Right kidney (tissue), 1 donor: ENCODE data around the gene HEPN1.

Source experiments
- DNase-seq: peaks from one replicate; pipeline ENCODE4 v3.0.0-alpha.2; 2016

The HEPN1 gene

GRCh38 chr11:124882339-124883071 is 36.5 kb upstream of the HEPN1 start:
- DNase-seq = no peak

- DNase-seq = no peak
Measured at GRCh38 chr11:124884340-124884739, 34.7 kb upstream of the HEPN1 start.

- DNase-seq = no peak
Measured at GRCh38 chr11:124884869-124885479, 34.1 kb upstream of the HEPN1 start.

- no peak for DNase-seq
Measured at GRCh38 chr11:124886476-124886875, 32.6 kb upstream of the HEPN1 start.

- DNase-seq = no peak
Measured at GRCh38 chr11:124886978-124887666, 31.9 kb upstream of the HEPN1 start.

GRCh38 chr11:124887667-124888013 is 31.4 kb upstream of the HEPN1 start:
- no peak for DNase-seq

- no peak for DNase-seq
Measured at GRCh38 chr11:124889191-124890091, 29.6 kb upstream of the HEPN1 start.

DNA sequence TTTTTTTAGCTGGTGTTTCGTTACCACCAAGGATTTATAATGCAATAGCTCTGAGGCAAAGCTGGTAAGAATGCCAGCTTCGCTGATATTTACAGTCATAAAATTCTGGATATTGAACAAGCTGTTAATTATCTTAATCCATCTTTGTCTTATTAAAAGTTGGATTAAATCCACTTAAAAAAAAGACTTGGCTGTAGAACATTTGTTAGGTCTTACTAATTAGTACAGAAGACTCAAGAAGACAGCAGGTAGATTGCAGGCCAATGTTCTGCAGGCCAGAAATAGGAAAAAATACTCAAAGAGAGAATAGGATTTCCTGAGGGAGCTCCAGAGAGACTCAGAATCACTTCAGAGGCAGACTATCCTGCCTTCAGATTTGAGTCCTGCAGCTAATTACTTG is 28.9 kb upstream of the HEPN1 start:
- DNase-seq = no peak

DNA sequence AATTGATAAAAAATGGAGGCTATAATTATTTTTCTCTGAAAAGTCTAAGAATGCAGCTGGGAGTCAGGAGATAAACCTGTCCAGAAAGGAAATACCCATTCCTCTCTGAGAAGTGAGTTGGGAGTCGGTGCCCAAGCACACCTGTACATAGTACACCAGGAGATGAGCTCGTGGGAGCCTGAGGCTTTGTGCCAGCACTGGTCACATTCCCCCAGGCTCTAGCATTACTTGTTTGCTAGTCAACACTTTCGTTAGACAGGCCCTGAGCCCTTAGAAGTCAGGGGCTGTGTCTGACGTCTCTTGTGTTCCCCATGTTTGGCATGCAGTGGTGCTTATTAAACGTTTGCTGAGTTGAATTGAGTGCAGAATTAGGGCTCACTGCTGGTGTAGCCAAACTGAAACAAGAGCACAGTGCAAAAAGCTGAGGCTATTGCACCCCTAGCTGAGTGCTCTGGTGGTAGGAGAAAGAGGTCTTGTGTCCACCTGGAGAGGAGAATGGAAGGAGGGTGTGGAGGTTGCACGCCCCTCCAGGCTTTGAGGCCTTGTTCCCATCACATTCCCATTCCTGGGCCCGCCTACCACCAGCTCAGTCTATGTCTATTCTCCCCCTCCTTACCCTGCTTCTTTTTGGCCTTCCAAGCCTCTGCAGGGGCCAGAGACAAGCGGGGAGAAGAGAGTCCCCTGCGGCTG is 28.2 kb upstream of the HEPN1 start:
- DNase-seq = no peak

DNA sequence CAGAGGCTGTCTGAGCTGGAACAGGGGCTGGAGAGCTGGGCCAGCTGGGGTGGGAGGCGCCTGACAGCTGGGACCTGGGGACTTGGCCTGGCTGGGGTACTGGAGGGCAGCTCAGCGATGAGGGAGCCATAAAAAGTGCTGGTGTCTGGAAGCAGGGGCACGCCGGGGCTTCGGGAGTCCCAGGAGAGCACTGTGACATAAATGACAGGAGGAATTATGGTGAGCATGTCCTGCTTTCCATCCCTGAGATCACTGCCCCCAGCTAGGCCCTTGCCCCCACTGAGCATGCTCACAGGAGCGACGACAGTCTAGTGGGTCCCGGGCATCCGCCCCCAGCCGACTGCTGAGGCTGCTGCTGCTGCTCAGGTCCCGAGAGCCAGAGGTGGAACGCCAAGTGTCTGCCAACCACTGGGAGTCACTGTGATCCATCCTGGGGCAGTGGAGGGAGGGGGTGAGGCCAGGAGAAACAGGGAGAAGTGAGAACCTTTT is 27.6 kb upstream of the HEPN1 start:
- no peak for DNase-seq

DNA sequence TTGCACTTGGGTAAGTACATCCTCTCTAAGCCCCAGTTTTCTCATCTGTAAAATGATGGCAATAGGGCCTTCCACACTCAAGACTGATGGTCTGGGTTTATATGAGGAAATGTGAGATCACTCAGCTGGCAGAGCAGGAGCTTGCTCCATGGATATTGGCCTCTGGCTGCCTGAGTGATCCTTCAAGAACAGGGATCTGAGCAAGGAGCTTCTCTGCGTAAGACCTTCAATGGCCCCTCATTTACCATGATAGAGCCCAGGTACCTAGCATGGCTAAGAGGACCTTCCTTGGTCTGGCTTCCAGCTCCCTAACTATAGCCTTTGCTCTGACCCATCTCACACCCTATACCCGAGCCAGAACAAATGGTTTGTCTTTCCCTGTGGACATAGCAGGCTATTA is 26.9 kb upstream of the HEPN1 start:
- no peak for DNase-seq

DNA sequence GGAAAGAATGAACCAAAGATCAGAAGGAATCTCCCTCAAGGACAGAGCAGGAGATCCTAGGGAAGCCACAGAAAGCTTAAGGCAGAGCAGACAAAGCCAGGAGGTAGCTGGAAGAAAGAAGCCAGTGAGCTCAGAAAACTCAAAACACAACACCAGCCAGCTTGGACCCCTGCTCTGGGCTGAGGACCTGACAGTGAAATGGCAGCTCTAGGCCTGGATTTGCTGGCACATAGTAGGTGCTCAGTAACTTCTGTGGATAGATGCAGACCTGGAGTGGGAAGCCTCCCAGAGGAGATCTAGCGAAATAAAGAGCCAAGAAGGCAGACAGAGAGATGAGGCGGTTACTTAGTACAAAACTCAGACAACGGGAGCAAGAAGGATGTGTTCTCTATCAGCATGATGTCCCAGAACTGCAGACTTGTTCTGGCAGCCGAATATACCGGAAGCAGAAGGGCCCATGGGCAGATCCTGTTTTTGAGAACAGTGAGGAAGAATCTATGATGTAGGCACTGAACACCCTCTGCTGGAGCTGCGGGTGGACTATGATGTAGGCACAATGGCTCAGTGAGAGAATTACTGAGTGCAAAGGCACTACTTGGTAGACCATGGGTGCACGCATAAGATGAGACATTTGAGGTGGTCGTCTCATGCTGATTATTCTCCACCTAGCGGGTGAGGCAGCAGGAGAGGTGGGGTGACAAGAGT is 26.1 kb upstream of the HEPN1 start:
- DNase-seq = no peak

DNA sequence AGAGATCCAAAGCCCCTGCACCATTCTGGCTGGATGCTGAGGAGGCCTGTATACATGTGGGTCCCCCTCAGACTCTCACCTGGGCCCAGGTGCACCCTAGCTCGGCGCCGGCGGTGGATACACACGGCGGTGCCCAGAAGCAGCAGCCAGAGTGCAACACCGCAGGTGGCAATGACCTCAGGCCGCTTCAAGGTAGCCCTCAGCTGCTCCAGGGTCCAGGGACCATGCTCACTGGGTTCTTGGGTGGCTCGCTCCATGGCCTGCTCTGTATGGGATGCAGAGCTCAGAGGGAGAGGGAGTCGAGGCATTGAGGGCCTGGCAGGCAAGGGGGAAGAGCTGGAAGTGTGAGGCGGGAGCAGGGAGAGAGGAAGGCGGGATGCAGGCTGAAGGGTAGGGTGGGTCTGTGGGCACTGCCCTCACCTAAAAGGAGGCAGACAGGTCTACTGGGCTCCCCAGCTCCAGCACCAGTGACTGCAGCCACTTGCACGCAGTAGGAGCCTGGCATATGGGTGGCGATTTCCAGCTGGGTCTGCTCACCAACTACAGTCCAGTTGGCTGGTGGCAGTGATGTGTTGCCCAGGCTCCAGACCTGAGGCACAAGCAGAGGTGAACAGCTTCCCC is 25.2 kb upstream of the HEPN1 start:
- no peak for DNase-seq

DNA sequence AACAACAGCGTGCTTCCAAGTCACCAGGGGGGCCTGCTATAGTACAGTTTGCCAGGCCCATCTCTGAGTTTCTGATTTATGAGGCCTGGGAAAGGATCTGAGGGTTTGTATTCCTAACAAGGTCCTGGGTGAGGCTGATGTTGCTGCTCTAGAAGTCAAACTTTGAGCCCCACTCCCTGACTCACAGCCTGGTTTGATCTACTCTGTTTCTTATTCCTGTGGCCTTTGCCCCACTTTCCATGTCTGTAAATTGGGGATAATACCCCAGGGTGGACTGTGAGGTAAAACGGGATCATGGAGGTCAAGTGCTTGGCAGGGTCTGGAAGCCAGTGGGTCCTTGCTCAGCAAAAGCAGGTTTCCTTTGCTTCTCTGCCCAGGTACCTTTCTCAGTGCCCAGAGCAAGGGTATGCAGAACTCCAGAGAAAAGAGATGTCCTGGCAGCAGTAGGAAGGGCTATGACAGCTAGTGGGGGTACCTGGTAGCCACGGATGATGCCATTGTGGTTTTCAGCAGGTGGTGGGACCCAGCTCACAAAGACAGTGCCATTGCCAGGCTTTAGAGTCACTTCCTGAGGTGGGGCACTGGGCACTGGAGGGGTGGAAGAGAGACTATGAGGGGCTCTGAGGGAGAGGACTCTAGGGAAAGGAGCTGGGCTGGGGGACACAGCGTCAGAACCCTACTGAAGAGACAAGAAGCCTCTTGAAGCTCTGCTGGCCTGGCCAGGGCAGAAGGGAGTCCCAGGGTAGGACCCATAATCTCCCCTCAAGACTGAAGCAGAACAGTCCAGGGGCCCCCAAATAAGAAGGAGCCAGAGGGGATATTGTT is 24.2 kb upstream of the HEPN1 start:
- DNase-seq = no peak

GRCh38 chr11:124895471-124895971 is 23.5 kb upstream of the HEPN1 start:
- no peak for DNase-seq

DNA sequence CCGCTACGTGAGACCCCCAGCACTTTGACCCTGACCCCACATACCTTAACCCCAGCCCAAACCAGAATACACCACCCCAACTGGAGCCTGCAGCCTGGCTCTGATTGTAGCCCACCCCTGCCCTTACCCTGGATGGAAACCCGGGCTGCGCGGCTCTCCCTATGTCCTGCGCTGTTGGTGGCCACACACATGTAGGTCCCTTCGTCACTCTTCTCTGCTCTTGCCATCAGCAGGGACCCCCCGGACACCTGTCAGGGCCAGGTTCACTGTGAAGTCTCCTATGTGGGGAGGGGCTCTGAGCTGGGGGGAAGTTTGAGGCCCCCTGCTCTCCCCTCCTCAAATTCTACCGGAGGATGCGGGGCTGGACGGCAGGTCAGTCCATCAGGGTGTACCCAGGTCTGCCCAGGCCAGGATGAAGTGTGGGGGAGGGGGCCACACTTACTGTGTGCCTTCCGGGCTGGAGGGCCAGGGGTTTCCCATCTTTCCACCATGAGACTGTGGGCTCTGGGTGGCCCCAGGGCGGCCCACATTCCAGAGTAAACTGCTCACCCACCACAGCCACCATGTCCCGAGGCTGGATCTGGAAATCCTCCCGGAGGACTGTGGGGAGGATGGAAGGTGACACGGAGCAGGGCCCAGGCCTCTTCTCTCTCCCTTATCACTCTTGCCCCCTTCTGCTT is 22.8 kb upstream of the HEPN1 start:
- DNase-seq = no peak

- no peak for DNase-seq
Measured at GRCh38 chr11:124896821-124897391, 22.1 kb upstream of the HEPN1 start.

GRCh38 chr11:124897674-124898262 is 21.3 kb upstream of the HEPN1 start, which contains the start of gene ROBO4:
Gene ROBO4, minus strand, starts transcription at chr11:124897865. Its CDS starts 70 bp downstream, at chr11:124897795.
- no peak for DNase-seq
